GM12878 (cell line): Measurements from ENCODE around the gene CLINT1. TPM values are rescaled to one million over a fixed set of nuclear protein-coding genes. Genes with fewer than 3 reads are reported as not detected.

ENCODE experiments used
- ATAC-seq: fragments of 200-7000 bp; cut with Tn5 transposase; 3 replicates; pipeline ENCODE4 v1.9.1; 2020; ENCODE audit warnings: mild to moderate bottlenecking, moderate library complexity
- BruUV-seq: library from RNA; stranded (reverse); fragments of 400-500 nt; replicated peaks from 2 replicates; lab custom pipeline; 2021; lab: Mats Ljungman, UMichigan
- CTCF ChIA-PET: fragments of 300-600 bp; sonication (Branson Sonifier 250); formaldehyde crosslinking; extraction: SDS; loops from one replicate; lab custom pipeline; 2021; ENCODE audit warnings: inconsistent platforms; lab: Yijun Ruan, JAX
- POLR2A ChIA-PET: fragments of 350-600 bp; formaldehyde crosslinking; extraction: SDS; loops from one replicate; lab custom pipeline; 2021; ENCODE audit warnings: inconsistent platforms; lab: Charles Lee
- RAD21 ChIA-PET: fragments of 300-600 bp; sonication (Branson Sonifier 250); formaldehyde crosslinking; loops from one replicate; lab custom pipeline; 2023; ENCODE audit warnings: antibody characterized with exemption; ENCODE audit not compliant: unreplicated experiment; lab: Charles Lee
- SMC1A ChIA-PET: fragments of 300-600 bp; sonication (Branson Sonifier 250); formaldehyde crosslinking; loops from one replicate; lab custom pipeline; 2023; ENCODE audit not compliant: unreplicated experiment, uncharacterized antibody; lab: Charles Lee
- DNase-seq: peaks from one replicate; pipeline ENCODE4 v3.0.0-alpha.2; 2011; ENCODE audit warnings: low read depth, low spot score
- FAIRE-seq: peaks from 3 replicates; lab custom pipeline; 2011; peaks lifted over from hg19 to GRCh38; lab: Jason Lieb, UNC
- H2AFZ ChIP-seq: 2 replicates; pipeline ENCODE4 v1.6.0; 2011; ENCODE audit warnings: low read depth, low read length, control low read depth; ENCODE audit not compliant: control insufficient read depth
- H3K27ac ChIP-seq: 2 replicates; pipeline ENCODE4 v1.5.1; 2011; ENCODE audit warnings: control low read depth; ENCODE audit not compliant: control insufficient read depth, insufficient read depth
- H3K27me3 ChIP-seq, 2 experiments: replicated peaks in 1 of 2; 2 replicates each; pipeline versions ENCODE4 v1.6.0 to v1.6.1; 2011; ENCODE audit warnings: low read length in 1 of 2; ENCODE audit not compliant: control insufficient read depth in 2 of 2, insufficient read depth in 2 of 2
- H3K36me3 ChIP-seq, 2 experiments: 2 replicates each; pipeline ENCODE4 v1.5.1; 2011; ENCODE audit warnings: low read length in 1 of 2; ENCODE audit not compliant: control insufficient read depth in 2 of 2, insufficient read depth in 2 of 2
- H3K4me1 ChIP-seq: 2 replicates; pipeline ENCODE4 v1.6.1; 2011; ENCODE audit warnings: mild to moderate bottlenecking, low read length, moderate library complexity, mixed read lengths; ENCODE audit not compliant: control insufficient read depth, insufficient read depth
- H3K4me2 ChIP-seq: 2 replicates; pipeline ENCODE4 v1.6.0; 2011; ENCODE audit warnings: control low read depth; ENCODE audit not compliant: control insufficient read depth, insufficient read depth
- H3K4me3 ChIP-seq: fragments of 200-600 bp; sonication (generic); 2 replicates; pipeline ENCODE4 v1.5.1; 2016
- H3K79me2 ChIP-seq: 2 replicates; pipeline ENCODE4 v1.6.0; 2011; ENCODE audit warnings: low read length; ENCODE audit not compliant: control insufficient read depth, insufficient read depth
- H3K9ac ChIP-seq: 2 replicates; pipeline ENCODE4 v1.8.0; 2011; ENCODE audit warnings: low read length, control low read depth, mixed read lengths; ENCODE audit not compliant: control insufficient read depth, insufficient read depth
- H3K9me3 ChIP-seq: replicated peaks from 3 replicates; pipeline ENCODE4 v1.5.1; 2011; ENCODE audit warnings: mild to moderate bottlenecking, low read length; ENCODE audit not compliant: control insufficient read depth, insufficient read depth
- H4K20me1 ChIP-seq: 2 replicates; pipeline ENCODE4 v1.6.0; 2011; ENCODE audit not compliant: control insufficient read depth, insufficient read depth
- ASH2L ChIP-seq: fragments of 300-600, 200-600 bp; sonication (generic); IDR thresholded peaks from 2 replicates; pipeline ENCODE4 v1.6.1; 2017; ENCODE audit warnings: low read depth, mild to moderate bottlenecking, borderline replicate concordance
- BACH1 ChIP-seq: fragments of 450-650 bp; IDR thresholded peaks from 2 replicates; pipeline ENCODE4 v1.6.1; 2017; ENCODE audit warnings: mild to moderate bottlenecking, borderline replicate concordance
- CBX3 ChIP-seq: fragments of 200-600 bp; sonication (generic); IDR thresholded peaks from 2 replicates; pipeline ENCODE4 v1.6.1; 2016; ENCODE audit warnings: low read depth, borderline replicate concordance
- CEBPZ ChIP-seq: fragments of 150-350 bp; IDR thresholded peaks from 2 replicates; pipeline ENCODE4 v1.6.1; 2016; ENCODE audit warnings: low read depth, low read length
- HDAC6 ChIP-seq: fragments of 200-600 bp; sonication (generic); IDR thresholded peaks from one replicate; pipeline ENCODE4 v1.8.0; 2017; ENCODE audit warnings: antibody characterized with exemption; ENCODE audit not compliant: unreplicated experiment
- HSF1 ChIP-seq: fragments of 150-350 bp; IDR thresholded peaks from 2 replicates; pipeline ENCODE4 v1.6.1; 2014; ENCODE audit warnings: mild to moderate bottlenecking, low read depth, low read length
- IKZF1 ChIP-seq: fragments of 450-650 bp; conservative IDR thresholded peaks from 2 replicates; pipeline ENCODE4 v1.6.1; 2017; ENCODE audit warnings: antibody characterized with exemption, mild to moderate bottlenecking
- IRF4 ChIP-seq: IDR thresholded peaks from 2 replicates; pipeline ENCODE4 v1.6.1; 2011; ENCODE audit warnings: low read depth, low read length
- PBX3 ChIP-seq: IDR thresholded peaks from 2 replicates; pipeline ENCODE4 v1.6.1; 2011; ENCODE audit warnings: mild to moderate bottlenecking, low read depth, low read length, moderate library complexity; ENCODE audit not compliant: insufficient replicate concordance
- PKNOX1 ChIP-seq: fragments of 450-650 bp; IDR thresholded peaks from 2 replicates; pipeline ENCODE4 v1.6.1; 2016; ENCODE audit warnings: mild to moderate bottlenecking
- POLR2AphosphoS5 ChIP-seq: IDR thresholded peaks from 2 replicates; pipeline ENCODE4 v1.6.1; 2011; ENCODE audit warnings: mild to moderate bottlenecking, low read length, inconsistent platforms
- POU2F2 ChIP-seq: IDR thresholded peaks from 3 replicates; pipeline ENCODE4 v1.6.1; 2011; ENCODE audit warnings: low read depth, mild to moderate bottlenecking, low read length, borderline replicate concordance
- SMAD5 ChIP-seq: IDR thresholded peaks from 2 replicates; pipeline ENCODE4 v1.6.1; 2016; ENCODE audit warnings: antibody characterized with exemption, low read depth
- TBL1XR1 ChIP-seq: IDR thresholded peaks from 2 replicates; pipeline ENCODE4 v1.6.1; 2012; ENCODE audit warnings: low read depth, low read length, improper control_type of control experiment
- ZNF622 ChIP-seq: fragments of 450-650 bp; IDR thresholded peaks from 2 replicates; pipeline ENCODE4 v1.6.1; 2017; ENCODE audit warnings: mild to moderate bottlenecking, inconsistent platforms
- WGBS: methylation state at CpG from one replicate; pipeline ENCODE4 v1.1.6; 2016; ENCODE audit warnings: low lambda C conversion rate; ENCODE audit not compliant: insufficient replicate concordance, insufficient coverage; ENCODE audit errors: missing lambda C conversion rate; 5-methylcytosine and 5-hydroxymethylcytosine counted together
- in situ Hi-C: fragments of 300-500 bp; cut with MboI; formaldehyde crosslinking; loops from 9 replicates; pipeline ENCODE4 v1.14.3; 2018; ENCODE audit warnings: mixed read lengths
- intact Hi-C: fragments of 100-400 bp; cut with micrococcal nuclease; formaldehyde crosslinking; loops from one replicate; pipeline ENCODE4 v1.14.2; 2022; ENCODE audit not compliant: unreplicated experiment
- polyA plus RNA-seq, 11 experiments: library from polyadenylated mRNA; depleted of rRNA in 4 of 11; unstranded in 6 of 11; stranded (reverse) in 5 of 11; fragments of >200 nt; fragmentation: Nextera tagmentation in 4 of 11; fragmentation: Illumina TruSeq in 1 of 11; extraction: Ambion mirVana in 4 of 11; extraction: Trizol in 1 of 11; gene quantifications; 1 replicate in 1 of 11; 2 replicates in 10 of 11; pipeline versions ENCODE4 v1.2.1 to v1.2.3, GENCODE V29; 2011 to 2016; ENCODE audit warnings: inconsistent platforms in 2 of 11, missing spikeins in 2 of 11, low read depth in 1 of 11
- total RNA-seq, 4 experiments: library from RNA; depleted of rRNA in 3 of 4; stranded (reverse); fragments of >200 nt in 3 of 4; fragmentation: Illumina TruSeq in 1 of 4; extraction: Trizol in 1 of 4; gene quantifications; 2 replicates each; pipeline versions ENCODE4 v1.2.1 to v1.2.3, GENCODE V29; 2013 to 2021

The CLINT1 gene
- total and polyA plus RNA-seq, 10 of the 15 experiments (the other 5 are each of a cell fraction or from before 2014, with no cell fraction given), result 30.0 to 136 (median 105) TPM

- TF ChIP-seq PBX3 (no peak), ZNF622 (no peak), HSF1 (no peak), POLR2AphosphoS5 (no peak), IKZF1 (no peak)
Observed at GRCh38 chr5:157800137-157800536, 58.8 kb downstream of the CLINT1 start (continued).

GRCh38 chr5:157799578-157799977, 59.4 kb downstream of the CLINT1 start:
- SMC1A ChIA-PET, result no interaction called here
- FAIRE-seq, result no peak
- POLR2A ChIA-PET, result no interaction called here
- no peaks in the 10 kb centered on the region for H3K4me1 ChIP-seq
- H3K9ac ChIP-seq, result no peak overlapping the region
- no peak for DNase-seq
- intact Hi-C loops, result no loop called here
- no peaks in the 10 kb centered on the region for H3K79me2 ChIP-seq
- H3K9me3 ChIP-seq, result no peaks in the 10 kb centered on the region
- BruUV-seq, result no TSS peak
- RAD21 ChIA-PET, result no interaction called here
- H3K36me3 ChIP-seq, result peaks cover 3% of the 10 kb centered on the region in 2 experiments; a peak in 3 of 4 replicates
- H3K4me2 ChIP-seq, result no peak overlapping the region
- H3K4me3 ChIP-seq, result no peak overlapping the region
- WGBS, result 90% methylated on average over 1 of the region's 1 CpG
- H3K27ac ChIP-seq, result no peak overlapping the region
- no peak for ATAC-seq
- CTCF ChIA-PET, result interaction anchor here (1.0 to 2.4 kb wide), 2 partner anchors 34 to 149 kb away, joined by 3 to 7 read pairs; no protein-coding TSS in a partner anchor
- H2AFZ ChIP-seq, result no peak overlapping the region
- H3K27me3 ChIP-seq, result no peaks in the 10 kb centered on the region
- in situ Hi-C loops, result no loop called here
- no peaks in the 10 kb centered on the region for H4K20me1 ChIP-seq
- TF ChIP-seq BACH1 (no peak), SMAD5 (no peak), IRF4 (no peak), POU2F2 (no peak), PKNOX1 (no peak), ASH2L (no peak), HDAC6 (no peak), TBL1XR1 (no peak), CBX3 (no peak), CEBPZ (no peak)
